ENCODE data around the gene ZNF780B. TPM values are rescaled to one million over a fixed set of nuclear protein-coding genes. Genes with fewer than 3 reads are reported as not detected.
A peak's percentile ranks its signal among the peaks of the same experiment; 100 is the strongest.
"Not testable (repeated sequence)": the region's sequence is repeated elsewhere in the genome, so short reads cannot be mapped to it uniquely, and the experiment has no call there.

Gene ZNF780B
- total RNA-seq, 2 experiments from 2014 or later: 16.1 to 18.6 TPM

GRCh38 chr19:40059624-40060023, 3.6 kb upstream of the ZNF780B start:
- H3K4me3 Mint-ChIP-seq: no peak overlapping the region
- H3K4me1 Mint-ChIP-seq: peaks cover 10% of the 10 kb centered on the region
- H3K36me3 Mint-ChIP-seq: peaks cover 14% of the 10 kb centered on the region
- DNase-seq: no peak
- H3K27me3 Mint-ChIP-seq: no peaks in the 10 kb centered on the region
- H3K27ac Mint-ChIP-seq: no peak overlapping the region
- H3K9me3 Mint-ChIP-seq: peaks cover 23% of the 10 kb centered on the region

GRCh38 chr19:40057166-40057565, 1.1 kb upstream of the ZNF780B start:
- H3K9me3 Mint-ChIP-seq: peaks cover 30% of the 10 kb centered on the region
- no peak overlapping the region for H3K27ac Mint-ChIP-seq
- peaks cover 37% of the 10 kb centered on the region for H3K36me3 Mint-ChIP-seq
- no peaks in the 10 kb centered on the region for H3K27me3 Mint-ChIP-seq
- no peak for DNase-seq
- peak overlapping the region; percentile 99 for H3K4me3 Mint-ChIP-seq
- H3K4me1 Mint-ChIP-seq: peaks cover 33% of the 10 kb centered on the region

- peaks cover 30% of the 10 kb centered on the region for H3K9me3 Mint-ChIP-seq
- H3K36me3 Mint-ChIP-seq: peaks cover 41% of the 10 kb centered on the region
- H3K4me3 Mint-ChIP-seq: peak overlapping the region; percentile 99
- H3K27me3 Mint-ChIP-seq: no peaks in the 10 kb centered on the region
- H3K27ac Mint-ChIP-seq: peak overlapping the region; percentile 97
- H3K4me1 Mint-ChIP-seq: peaks cover 37% of the 10 kb centered on the region
- DNase-seq: no peak
These were observed 474 bp upstream of the ZNF780B start for GRCh38 chr19:40056505-40056904.

- H3K36me3 Mint-ChIP-seq: peaks cover 51% of the 10 kb centered on the region
- H3K27ac Mint-ChIP-seq: peak overlapping the region; percentile 97
- H3K4me1 Mint-ChIP-seq: peaks cover 39% of the 10 kb centered on the region
- no peak for DNase-seq
- peaks cover 31% of the 10 kb centered on the region for H3K9me3 Mint-ChIP-seq
- H3K27me3 Mint-ChIP-seq: no peaks in the 10 kb centered on the region
- H3K4me3 Mint-ChIP-seq: peak overlapping the region; percentile 99
These were observed 982 bp downstream of the ZNF780B start for GRCh38 chr19:40055049-40055448.

- no peak overlapping the region for H3K27ac Mint-ChIP-seq
- H3K27me3 Mint-ChIP-seq: no peaks in the 10 kb centered on the region
- peaks cover 27% of the 10 kb centered on the region for H3K9me3 Mint-ChIP-seq
- peaks cover 50% of the 10 kb centered on the region for H3K36me3 Mint-ChIP-seq
- H3K4me1 Mint-ChIP-seq: peaks cover 39% of the 10 kb centered on the region
- no peak for DNase-seq
- peak overlapping the region; percentile 99 for H3K4me3 Mint-ChIP-seq
These were observed 1.4 kb downstream of the ZNF780B start for GRCh38 chr19:40054632-40055031.

- Mint-ChIP-seq H3K36me3 (peaks cover 52% of the 10 kb centered on the region), H3K4me1 (peaks cover 39% of the 10 kb centered on the region), H3K9me3 (peaks cover 21% of the 10 kb centered on the region), H3K4me3 (peak overlapping the region; percentile 23), H3K27ac (no peak overlapping the region), H3K27me3 (no peaks in the 10 kb centered on the region)
- no peak for DNase-seq
These were observed 2.5 kb downstream of the ZNF780B start for GRCh38 chr19:40053491-40053890.

GRCh38 chr19:40041718-40042117, 14.3 kb downstream of the ZNF780B start:
- not testable (repeated sequence) for H3K4me1 Mint-ChIP-seq, DNase-seq, H3K4me3 Mint-ChIP-seq, H3K27ac Mint-ChIP-seq, H3K27me3 Mint-ChIP-seq
- Mint-ChIP-seq H3K9me3 (peaks cover 48% of the 10 kb centered on the region), H3K36me3 (peaks cover 64% of the 10 kb centered on the region)

- peaks cover 49% of the 10 kb centered on the region for H3K9me3 Mint-ChIP-seq
- not testable (repeated sequence) for DNase-seq, H3K27ac Mint-ChIP-seq, H3K27me3 Mint-ChIP-seq, H3K4me3 Mint-ChIP-seq, H3K4me1 Mint-ChIP-seq
- peaks cover 61% of the 10 kb centered on the region for H3K36me3 Mint-ChIP-seq
These were observed 18.0 kb downstream of the ZNF780B start for GRCh38 chr19:40038047-40038446.

- no peaks in the 10 kb centered on the region for H3K4me1 Mint-ChIP-seq
- no peak overlapping the region for H3K27ac Mint-ChIP-seq
- no peak for DNase-seq
- no peak overlapping the region for H3K4me3 Mint-ChIP-seq
- H3K36me3 Mint-ChIP-seq: peaks cover 56% of the 10 kb centered on the region
- peaks cover 51% of the 10 kb centered on the region for H3K9me3 Mint-ChIP-seq
- no peaks in the 10 kb centered on the region for H3K27me3 Mint-ChIP-seq
These were observed 20.0 kb downstream of the ZNF780B start for GRCh38 chr19:40035996-40036395.

GRCh38 chr19:40033989-40034560, 22.0 kb downstream of the ZNF780B start:
- no peak for DNase-seq
- Mint-ChIP-seq H3K36me3 (peaks cover 60% of the 10 kb centered on the region), H3K4me1 (no peaks in the 10 kb centered on the region), H3K27me3 (no peaks in the 10 kb centered on the region), H3K4me3 (no peak overlapping the region), H3K9me3 (peaks cover 59% of the 10 kb centered on the region), H3K27ac (no peak overlapping the region)

- no peak overlapping the region for H3K4me3 Mint-ChIP-seq
- no peak overlapping the region for H3K27ac Mint-ChIP-seq
- H3K4me1 Mint-ChIP-seq: no peaks in the 10 kb centered on the region
- DNase-seq: no peak
- H3K27me3 Mint-ChIP-seq: no peaks in the 10 kb centered on the region
- peaks cover 63% of the 10 kb centered on the region for H3K9me3 Mint-ChIP-seq
- H3K36me3 Mint-ChIP-seq: peaks cover 28% of the 10 kb centered on the region
These were observed 29.4 kb downstream of the ZNF780B start for GRCh38 chr19:40026597-40026970.

- H3K4me1 Mint-ChIP-seq: no peaks in the 10 kb centered on the region
- no peak overlapping the region for H3K4me3 Mint-ChIP-seq
- H3K27me3 Mint-ChIP-seq: no peaks in the 10 kb centered on the region
- H3K27ac Mint-ChIP-seq: no peak overlapping the region
- H3K36me3 Mint-ChIP-seq: peaks cover 27% of the 10 kb centered on the region
- peaks cover 65% of the 10 kb centered on the region for H3K9me3 Mint-ChIP-seq
- no peak for DNase-seq
These were observed 30.0 kb downstream of the ZNF780B start for GRCh38 chr19:40025938-40026596.

- Mint-ChIP-seq H3K27ac (no peak overlapping the region), H3K27me3 (no peaks in the 10 kb centered on the region), H3K4me3 (no peak overlapping the region), H3K4me1 (no peaks in the 10 kb centered on the region), H3K9me3 (peaks cover 60% of the 10 kb centered on the region), H3K36me3 (peaks cover 22% of the 10 kb centered on the region)
- no peak for DNase-seq
These were observed 32.1 kb downstream of the ZNF780B start for GRCh38 chr19:40023969-40024368.

- Mint-ChIP-seq H3K36me3 (peaks cover 66% of the 10 kb centered on the region), H3K9me3 (peaks cover 60% of the 10 kb centered on the region), H3K27me3 (no peaks in the 10 kb centered on the region), H3K4me3 (no peak overlapping the region), H3K27ac (no peak overlapping the region), H3K4me1 (no peaks in the 10 kb centered on the region)
- DNase-seq: no peak
These were observed 42.0 kb downstream of the ZNF780B start for GRCh38 chr19:40013991-40014390.

GRCh38 chr19:40009674-40010073, 46.4 kb downstream of the ZNF780B start:
- peaks cover 8% of the 10 kb centered on the region for H3K4me1 Mint-ChIP-seq
- H3K9me3 Mint-ChIP-seq: peaks cover 40% of the 10 kb centered on the region
- H3K4me3 Mint-ChIP-seq: no peak overlapping the region
- DNase-seq: no peak
- no peak overlapping the region for H3K27ac Mint-ChIP-seq
- H3K36me3 Mint-ChIP-seq: peaks cover 80% of the 10 kb centered on the region
- H3K27me3 Mint-ChIP-seq: no peaks in the 10 kb centered on the region

- Mint-ChIP-seq H3K27me3 (no peaks in the 10 kb centered on the region), H3K36me3 (peaks cover 46% of the 10 kb centered on the region), H3K9me3 (peaks cover 13% of the 10 kb centered on the region), H3K4me3 (no peak overlapping the region), H3K4me1 (peaks cover 8% of the 10 kb centered on the region), H3K27ac (no peak overlapping the region)
- DNase-seq: no peak
These were observed 49.7 kb downstream of the ZNF780B start for GRCh38 chr19:40006273-40006691.

Measured in activated naive CD8-positive, alpha-beta T cell treated with anti-CD3 and anti-CD28 coated beads for 36 hours (primary cell).